Memory B cell (primary cell): ENCODE results near the gene ITGA8.
"Not testable (repeated sequence)": the region's sequence is repeated elsewhere in the genome, so short reads cannot be mapped to it uniquely, and the experiment has no call there.

Experiments
- ATAC-seq: fragments of 150-1000 bp; cut with Tn5 transposase; 2 replicates; pipeline ENCODE4 v1.10.0; 2021; ENCODE audit warnings: low read depth, mild to moderate bottlenecking, moderate library complexity
- DNase-seq, 2 donors: peaks; one replicate each; pipeline ENCODE4 v3.0.0; 2022; ENCODE audit warnings: low spot score in 2 of 2
- H3K27ac Mint-ChIP-seq: one replicate; pipeline ENCODE4 v1.8.0; 2022; ENCODE audit warnings: mild to moderate bottlenecking, moderate library complexity, mixed read lengths
- H3K27me3 Mint-ChIP-seq: one replicate; pipeline ENCODE4 v1.8.0; 2022; ENCODE audit warnings: mixed read lengths
- H3K36me3 Mint-ChIP-seq: one replicate; pipeline ENCODE4 v1.8.0; 2022; ENCODE audit warnings: mild to moderate bottlenecking, mixed read lengths
- H3K4me1 Mint-ChIP-seq: one replicate; pipeline ENCODE4 v1.8.0; 2022; ENCODE audit warnings: mixed read lengths
- H3K4me3 Mint-ChIP-seq: one replicate; pipeline ENCODE4 v1.8.0; 2022; ENCODE audit warnings: mild to moderate bottlenecking, moderate library complexity, mixed read lengths
- H3K9me3 Mint-ChIP-seq: one replicate; pipeline ENCODE4 v1.8.0; 2022; ENCODE audit warnings: mixed read lengths

Gene ITGA8

DNA sequence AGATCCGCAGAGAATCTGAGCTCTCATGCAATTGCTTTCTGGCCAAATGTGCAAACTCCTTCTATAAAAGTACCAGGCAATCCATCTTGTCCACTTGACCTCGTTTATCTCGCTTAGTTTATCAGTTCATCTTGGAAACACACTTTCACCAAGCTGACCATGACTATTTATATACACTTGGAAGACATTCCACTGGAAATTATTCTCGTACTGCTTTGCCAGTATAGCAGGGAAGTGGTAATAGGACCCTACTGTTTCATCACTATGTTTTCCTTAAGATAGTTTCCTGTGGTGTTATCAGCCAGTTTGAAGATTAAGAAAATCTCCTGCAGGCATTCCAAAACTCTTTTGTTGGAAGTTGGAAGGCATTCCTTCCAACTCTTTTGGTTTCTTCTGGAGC lies 233.3 kb downstream of the ITGA8 start:
- ATAC-seq (no peak), DNase-seq (no peak)
- H3K27ac Mint-ChIP-seq: no peak overlapping the region
- H3K36me3 Mint-ChIP-seq: no peaks in the 10 kb centered on the region
- H3K4me3 Mint-ChIP-seq: no peak overlapping the region
- peaks cover 5% of the 10 kb centered on the region for H3K9me3 Mint-ChIP-seq
- no peaks in the 10 kb centered on the region for H3K4me1 Mint-ChIP-seq
- H3K27me3 Mint-ChIP-seq: peaks cover 1% of the 10 kb centered on the region

DNA sequence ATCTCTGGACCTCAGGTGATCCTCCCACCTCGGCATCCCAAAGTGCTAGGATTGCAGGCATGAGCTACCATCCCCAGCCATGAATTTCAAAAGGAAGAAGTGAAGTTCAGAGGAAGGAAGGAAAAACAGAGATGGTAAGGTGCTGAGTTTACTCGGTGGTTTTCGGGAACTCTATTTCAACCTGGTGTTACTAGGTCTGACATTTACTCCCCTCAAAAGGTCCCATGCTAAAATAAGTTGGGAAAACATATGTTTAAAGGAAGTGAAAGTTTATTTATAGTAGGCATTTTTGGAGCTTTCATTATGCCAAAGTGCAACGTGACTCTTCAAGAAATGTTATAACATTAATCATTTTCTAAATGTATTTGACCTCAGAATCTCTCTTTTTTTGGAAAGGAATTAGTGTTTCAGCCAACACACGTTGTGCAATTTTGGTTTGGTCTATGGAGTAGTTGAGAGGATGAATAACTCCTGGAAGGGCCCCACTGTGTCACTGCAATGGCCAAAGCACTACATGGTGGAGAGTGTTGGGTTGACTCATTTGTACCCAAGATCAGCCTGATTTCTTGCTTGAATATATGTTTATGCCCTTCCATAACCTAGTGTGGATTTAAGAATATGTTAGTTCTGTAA lies 233.9 kb downstream of the ITGA8 start:
- Mint-ChIP-seq H3K27ac (no peak overlapping the region), H3K36me3 (no peaks in the 10 kb centered on the region), H3K4me1 (no peaks in the 10 kb centered on the region), H3K27me3 (peaks cover 1% of the 10 kb centered on the region), H3K9me3 (peaks cover 5% of the 10 kb centered on the region), H3K4me3 (no peak overlapping the region)
- DNase-seq (no peak), ATAC-seq (no peak)

DNA sequence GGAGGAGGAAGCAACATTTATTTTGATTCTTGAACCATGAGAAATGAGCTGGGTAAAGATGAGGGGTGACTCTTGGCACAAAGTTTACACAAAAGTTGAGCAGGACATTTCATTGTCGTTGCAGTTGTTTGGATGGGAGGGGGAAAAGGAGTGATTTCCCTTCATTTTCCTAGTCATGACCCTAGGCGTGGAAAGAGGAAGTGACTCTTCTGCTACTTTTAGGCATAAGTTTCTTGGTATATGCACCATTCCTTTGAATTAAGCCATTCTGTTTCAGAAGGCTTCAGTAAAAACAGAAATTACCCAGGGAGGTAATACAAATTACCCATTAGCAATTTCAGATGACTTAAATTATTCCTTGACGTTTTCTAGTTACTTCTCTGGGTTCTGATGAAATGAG lies 234.7 kb downstream of the ITGA8 start:
- no peak overlapping the region for H3K4me3 Mint-ChIP-seq
- no peaks in the 10 kb centered on the region for H3K4me1 Mint-ChIP-seq
- H3K9me3 Mint-ChIP-seq: peaks cover 5% of the 10 kb centered on the region
- ATAC-seq (no peak), DNase-seq (no peak)
- no peak overlapping the region for H3K27ac Mint-ChIP-seq
- H3K27me3 Mint-ChIP-seq: peaks cover 1% of the 10 kb centered on the region
- H3K36me3 Mint-ChIP-seq: no peaks in the 10 kb centered on the region

DNA sequence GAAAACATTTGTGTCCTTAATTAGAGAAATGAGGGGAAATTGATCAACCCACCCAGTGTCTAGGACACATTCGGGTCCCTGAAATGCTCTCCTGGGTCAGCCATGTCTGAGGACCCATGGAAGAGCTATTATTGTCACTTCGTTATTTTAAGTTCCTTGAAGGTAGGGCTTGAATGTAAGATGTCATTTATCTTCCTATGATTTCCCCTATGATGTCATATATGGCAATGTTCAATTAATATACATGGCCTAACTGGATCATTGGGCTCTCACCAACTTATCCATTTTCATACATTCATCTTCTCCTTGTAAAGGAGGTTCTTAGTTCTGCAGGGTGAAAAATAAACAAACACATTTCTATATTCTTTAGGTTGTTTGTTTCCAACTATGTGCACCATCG lies 235.6 kb downstream of the ITGA8 start:
- no peak overlapping the region for H3K27ac Mint-ChIP-seq
- peaks cover 1% of the 10 kb centered on the region for H3K27me3 Mint-ChIP-seq
- no peaks in the 10 kb centered on the region for H3K4me1 Mint-ChIP-seq
- DNase-seq (no peak), ATAC-seq (no peak)
- H3K36me3 Mint-ChIP-seq: no peaks in the 10 kb centered on the region
- H3K4me3 Mint-ChIP-seq: no peak overlapping the region
- peaks cover 5% of the 10 kb centered on the region for H3K9me3 Mint-ChIP-seq

DNA sequence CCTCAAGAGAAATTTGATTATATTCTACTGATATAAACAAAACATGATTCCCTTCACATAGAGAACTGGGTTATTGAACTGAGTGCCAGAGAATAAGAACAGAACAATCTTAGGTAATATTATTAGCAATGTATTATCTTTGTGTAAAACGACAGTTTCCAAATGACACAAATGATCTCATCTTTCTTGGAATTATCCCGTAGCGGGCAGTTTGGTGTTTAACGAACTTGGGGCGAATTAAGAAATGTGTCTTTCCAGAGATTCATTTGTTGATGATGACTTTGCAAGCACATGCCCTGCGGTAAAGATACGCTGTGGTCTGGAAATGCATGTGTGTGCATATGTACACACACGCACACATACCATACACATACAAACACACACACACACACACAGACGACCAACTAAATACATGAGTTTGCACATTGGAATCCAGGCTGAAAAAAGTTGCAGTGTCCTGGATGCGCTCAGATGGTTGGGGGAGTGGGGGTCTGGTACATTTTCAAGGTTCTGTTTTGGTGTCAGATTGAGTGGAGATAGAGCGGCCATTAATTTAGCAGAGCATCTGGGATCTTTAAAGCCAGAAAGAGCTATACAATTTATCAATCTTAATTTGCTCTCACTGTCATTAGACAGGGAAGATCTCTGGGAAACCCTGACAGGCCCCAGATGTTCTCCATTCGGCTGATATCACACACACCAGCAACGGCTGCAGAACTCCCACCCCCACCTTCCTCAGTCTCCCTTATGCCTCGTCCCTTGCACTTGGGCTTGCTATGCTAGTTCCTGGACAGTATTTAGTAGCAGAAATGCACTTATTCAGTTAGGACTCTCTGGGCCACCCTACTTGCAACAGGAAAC lies 236.3 kb downstream of the ITGA8 start:
- Mint-ChIP-seq H3K27me3 (peaks cover 1% of the 10 kb centered on the region), H3K4me1 (no peaks in the 10 kb centered on the region), H3K36me3 (no peaks in the 10 kb centered on the region), H3K4me3 (no peak overlapping the region), H3K27ac (no peak overlapping the region), H3K9me3 (peaks cover 2% of the 10 kb centered on the region)
- DNase-seq (no peak), ATAC-seq (no peak)

DNA sequence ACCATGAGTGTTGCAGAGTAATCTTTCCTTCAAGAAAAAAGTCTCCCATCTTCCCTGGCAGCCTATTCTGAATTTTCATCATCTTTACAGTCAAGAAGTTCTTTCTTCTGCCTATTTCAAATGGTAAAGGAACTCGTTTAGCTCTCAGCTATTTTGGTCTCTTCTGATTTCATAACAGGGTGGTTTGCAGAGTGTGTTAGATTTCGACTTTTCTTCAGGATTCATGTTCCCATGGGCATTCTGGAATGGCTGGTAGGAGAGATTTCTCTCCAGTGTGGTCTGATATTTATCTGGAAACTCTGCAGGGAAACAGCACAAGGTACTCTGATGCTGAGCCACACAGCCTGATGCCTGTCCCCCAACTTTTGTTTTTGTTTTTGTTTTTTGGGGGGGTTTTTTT lies 237.6 kb downstream of the ITGA8 start:
- H3K36me3 Mint-ChIP-seq: no peaks in the 10 kb centered on the region
- H3K27me3 Mint-ChIP-seq: peaks cover 5% of the 10 kb centered on the region
- no peak for DNase-seq
- H3K27ac Mint-ChIP-seq: no peak overlapping the region
- no peak for ATAC-seq
- H3K4me3 Mint-ChIP-seq: no peak overlapping the region
- no peaks in the 10 kb centered on the region for H3K4me1 Mint-ChIP-seq
- peaks cover 6% of the 10 kb centered on the region for H3K9me3 Mint-ChIP-seq

DNA sequence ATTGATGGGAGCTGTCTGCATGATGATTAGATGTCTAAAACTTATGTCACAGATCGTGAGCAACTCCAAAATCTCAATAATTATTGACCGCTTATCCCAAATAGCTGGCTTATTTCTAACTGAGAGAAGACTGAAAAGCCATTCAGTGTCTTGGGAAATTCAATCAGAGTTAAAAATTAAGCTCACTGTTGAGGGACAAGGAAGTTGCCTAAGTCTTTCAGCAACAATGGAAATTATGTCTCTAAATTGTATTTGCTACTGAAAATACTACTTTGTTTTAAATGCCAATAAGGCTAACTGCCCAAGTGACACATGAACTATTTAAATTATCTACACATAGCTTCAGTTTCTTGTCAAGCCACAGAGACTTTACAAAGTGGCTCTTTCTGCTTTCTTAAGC lies 240.8 kb downstream of the ITGA8 start:
- Mint-ChIP-seq H3K27ac (no peak overlapping the region), H3K27me3 (peaks cover 3% of the 10 kb centered on the region), H3K9me3 (peaks cover 3% of the 10 kb centered on the region), H3K4me3 (no peak overlapping the region), H3K36me3 (no peaks in the 10 kb centered on the region), H3K4me1 (no peaks in the 10 kb centered on the region)
- no peak for ATAC-seq
- no peak for DNase-seq

DNA sequence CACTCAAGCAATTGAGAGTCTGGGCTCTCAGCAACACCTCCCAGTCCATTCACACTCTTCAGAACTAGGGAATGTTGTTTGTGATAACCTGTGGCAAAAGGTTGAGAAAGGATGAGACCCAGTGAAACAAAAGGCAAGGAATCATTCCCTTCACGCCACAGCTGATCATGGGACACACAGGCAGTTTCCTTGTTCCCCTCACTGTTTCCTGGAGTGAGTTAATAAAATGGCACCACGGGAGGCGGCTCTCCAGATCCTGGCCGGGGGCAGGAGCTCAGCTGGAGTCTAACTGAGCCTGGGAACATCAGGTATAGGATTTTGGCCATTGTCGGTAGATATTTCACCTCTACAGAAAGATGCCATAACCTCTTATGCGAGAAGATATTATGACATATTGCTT lies 241.3 kb downstream of the ITGA8 start:
- H3K4me3 Mint-ChIP-seq: no peak overlapping the region
- ATAC-seq: no peak
- no peaks in the 10 kb centered on the region for H3K4me1 Mint-ChIP-seq
- H3K36me3 Mint-ChIP-seq: no peaks in the 10 kb centered on the region
- peaks cover 3% of the 10 kb centered on the region for H3K27me3 Mint-ChIP-seq
- DNase-seq: no peak
- no peak overlapping the region for H3K27ac Mint-ChIP-seq
- H3K9me3 Mint-ChIP-seq: peaks cover 3% of the 10 kb centered on the region

DNA sequence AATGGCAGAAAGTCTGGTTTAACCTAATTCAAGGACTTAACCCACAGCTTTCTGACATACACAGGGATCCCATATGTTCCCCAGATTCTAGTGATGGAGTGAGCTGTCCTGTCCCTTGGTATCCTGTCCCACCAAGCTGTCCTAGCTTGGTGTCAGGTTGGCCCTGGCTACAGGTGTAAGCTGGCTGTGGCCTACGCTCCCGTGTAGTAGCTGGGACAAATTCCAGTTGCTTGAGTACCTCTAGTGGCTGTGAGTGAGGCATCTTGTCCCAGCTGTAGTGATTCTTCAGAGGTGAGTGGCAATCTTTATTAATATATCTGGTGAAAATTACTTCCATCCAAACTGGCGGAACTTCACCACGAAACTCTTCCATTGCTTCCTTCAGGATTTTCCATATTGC lies 243.4 kb downstream of the ITGA8 start:
- H3K9me3 Mint-ChIP-seq: peaks cover 3% of the 10 kb centered on the region
- no peaks in the 10 kb centered on the region for H3K4me1 Mint-ChIP-seq
- peaks cover 3% of the 10 kb centered on the region for H3K27me3 Mint-ChIP-seq
- DNase-seq (no peak), ATAC-seq (no peak)
- H3K27ac Mint-ChIP-seq: no peak overlapping the region
- no peak overlapping the region for H3K4me3 Mint-ChIP-seq
- no peaks in the 10 kb centered on the region for H3K36me3 Mint-ChIP-seq

DNA sequence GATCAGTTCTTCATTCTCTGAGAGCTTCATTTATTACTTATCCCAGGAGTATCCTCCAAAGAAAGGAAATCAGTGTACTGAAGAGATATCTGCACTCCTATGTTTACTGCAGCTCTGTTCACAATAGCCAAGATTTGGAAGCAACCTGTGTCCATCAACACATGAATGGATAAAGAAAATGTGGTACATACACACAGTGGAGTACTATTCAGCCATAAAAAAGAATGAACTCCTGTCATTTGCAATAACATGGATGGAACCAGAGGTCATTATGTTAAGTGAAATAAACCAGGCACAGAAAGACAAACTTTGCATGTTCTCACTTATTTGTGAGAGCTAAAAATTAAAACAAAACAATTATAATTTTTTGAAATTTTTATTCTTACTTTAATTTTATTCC lies 244.3 kb downstream of the ITGA8 start:
- H3K4me1 Mint-ChIP-seq, DNase-seq, ATAC-seq, H3K27me3 Mint-ChIP-seq, H3K36me3 Mint-ChIP-seq, H3K4me3 Mint-ChIP-seq, H3K27ac Mint-ChIP-seq, H3K9me3 Mint-ChIP-seq: not testable (repeated sequence)

DNA sequence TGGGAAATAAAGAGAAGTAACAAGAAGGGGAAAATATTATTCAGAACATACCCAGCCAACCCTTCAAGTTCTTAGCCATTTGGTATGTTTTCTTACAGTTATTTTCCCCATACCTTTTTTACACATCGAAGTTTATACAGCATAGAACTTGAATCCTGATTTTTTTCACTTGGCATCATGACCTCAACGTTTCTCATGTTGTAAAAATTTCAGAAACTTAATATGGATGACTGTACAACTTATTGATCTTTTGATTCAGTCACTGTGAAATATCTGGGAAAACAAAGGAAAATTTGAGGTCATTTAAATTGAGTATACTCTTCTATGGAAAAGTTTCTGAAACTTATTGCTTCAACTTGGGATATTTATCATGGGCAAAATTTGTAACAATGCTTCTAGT lies 245.1 kb downstream of the ITGA8 start:
- no peak overlapping the region for H3K4me3 Mint-ChIP-seq
- H3K27me3 Mint-ChIP-seq: peaks cover 3% of the 10 kb centered on the region
- peaks cover 3% of the 10 kb centered on the region for H3K9me3 Mint-ChIP-seq
- H3K27ac Mint-ChIP-seq: no peak overlapping the region
- DNase-seq (no peak), ATAC-seq (no peak)
- H3K4me1 Mint-ChIP-seq: no peaks in the 10 kb centered on the region
- no peaks in the 10 kb centered on the region for H3K36me3 Mint-ChIP-seq

DNA sequence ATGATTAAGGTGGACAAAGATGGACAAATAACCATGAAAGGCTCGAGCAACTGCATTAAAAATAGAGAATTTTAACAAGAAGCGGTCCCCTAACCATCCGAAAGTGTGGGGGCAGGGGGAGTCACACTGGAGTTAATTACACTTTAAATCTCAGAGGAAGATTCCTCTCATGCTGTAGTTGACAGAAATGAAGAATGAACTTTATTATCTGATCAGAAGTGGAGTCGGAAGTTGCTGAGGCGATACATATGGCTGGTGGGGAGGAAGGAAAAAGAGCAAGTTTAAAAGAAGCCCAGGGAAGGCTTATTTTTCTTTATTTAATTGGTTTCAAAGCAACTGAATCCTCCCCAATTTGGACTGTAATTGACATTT lies 246.3 kb downstream of the ITGA8 start:
- Mint-ChIP-seq H3K27ac (no peak overlapping the region), H3K36me3 (no peaks in the 10 kb centered on the region), H3K4me3 (no peak overlapping the region), H3K27me3 (peaks cover 3% of the 10 kb centered on the region), H3K4me1 (no peaks in the 10 kb centered on the region), H3K9me3 (peaks cover 3% of the 10 kb centered on the region)
- ATAC-seq (no peak), DNase-seq (no peak)

DNA sequence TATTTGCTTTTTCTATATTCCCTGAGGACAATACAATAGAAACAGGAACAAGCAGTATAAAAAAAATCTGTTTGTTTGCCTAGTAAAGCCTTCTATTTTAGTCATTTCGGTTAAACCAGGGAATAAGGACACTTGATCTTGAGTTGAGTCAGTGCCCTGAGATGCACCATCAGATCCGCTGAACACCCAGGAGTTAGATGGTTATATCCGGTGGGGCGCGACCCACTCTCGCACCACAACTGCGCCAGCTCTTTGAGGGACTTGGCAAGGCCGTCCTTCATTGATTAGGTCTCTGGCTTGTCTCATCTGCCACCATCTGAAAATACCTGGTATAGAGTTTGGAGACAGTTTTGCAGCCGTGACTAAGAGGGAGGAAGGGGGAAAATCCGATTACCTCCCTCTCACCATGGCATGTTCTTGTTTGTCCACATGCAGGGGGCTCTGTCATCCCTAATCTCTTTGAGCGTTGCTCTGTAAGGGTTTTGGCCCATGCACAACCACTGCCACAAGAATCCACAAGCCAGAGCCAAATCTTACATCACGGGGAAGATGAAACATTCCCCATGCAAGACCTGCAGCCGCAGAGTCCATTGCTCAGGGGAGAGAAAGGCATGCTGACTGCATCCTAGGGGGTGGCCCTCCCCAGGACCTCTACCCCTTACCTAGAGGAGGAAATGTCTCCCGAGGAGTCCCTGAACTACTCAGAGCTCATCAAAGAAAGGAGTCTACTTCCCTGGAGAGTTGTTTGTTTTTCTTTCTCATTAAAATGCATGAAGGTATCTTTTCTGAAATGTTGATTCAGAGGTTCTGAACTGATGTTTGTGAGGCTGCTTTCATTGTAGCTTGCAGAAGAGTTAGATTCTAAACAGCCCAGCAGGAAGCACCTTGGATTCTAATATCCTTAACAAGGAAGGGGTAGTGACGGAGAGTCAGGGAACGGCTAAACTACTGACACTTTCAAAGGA lies 247.0 kb downstream of the ITGA8 start:
- Mint-ChIP-seq H3K36me3 (no peaks in the 10 kb centered on the region), H3K27me3 (peaks cover 3% of the 10 kb centered on the region), H3K9me3 (peaks cover 3% of the 10 kb centered on the region), H3K4me1 (no peaks in the 10 kb centered on the region), H3K4me3 (no peak overlapping the region), H3K27ac (no peak overlapping the region)
- DNase-seq (no peak), ATAC-seq (no peak)

DNA sequence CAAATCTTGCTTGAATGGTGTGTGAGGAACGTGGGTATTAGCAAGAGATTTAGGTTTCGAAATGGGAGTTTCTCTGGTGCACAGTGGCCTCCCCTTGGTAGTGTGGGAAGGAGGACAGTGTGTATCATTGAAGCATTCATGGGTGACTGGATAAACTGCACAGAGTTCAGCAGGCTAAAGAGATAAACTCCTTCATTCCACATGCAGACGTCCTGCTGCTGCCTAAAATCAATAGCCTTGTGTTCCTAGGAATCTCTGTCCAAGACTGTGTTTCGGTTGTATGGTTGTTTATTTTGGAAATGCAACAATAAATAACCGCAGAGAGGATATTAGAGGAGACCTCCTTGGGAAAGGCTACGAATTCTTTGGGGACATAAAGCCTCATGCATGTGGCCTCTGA lies 247.7 kb downstream of the ITGA8 start:
- no peaks in the 10 kb centered on the region for H3K36me3 Mint-ChIP-seq
- ATAC-seq: no peak

More for the DNA sequence above, 247.7 kb downstream of the ITGA8 start:
- Mint-ChIP-seq H3K27me3 (no peaks in the 10 kb centered on the region), H3K27ac (no peak overlapping the region), H3K4me1 (no peaks in the 10 kb centered on the region), H3K4me3 (no peak overlapping the region), H3K9me3 (no peaks in the 10 kb centered on the region)
- no peak for DNase-seq
